ENCODE results near the gene SH2D6.

GRCh38 chr2:85401844-85402243 lies 16.7 kb upstream of the SH2D6 start:
- TF ChIP-seq POLR2A (IDR thresholded peaks at IDR 0.05) (no peak), CTCF (IDR thresholded peaks at IDR 0.05) (no peak)
